ENCODE results near the gene PMEL. TPM values are rescaled to one million over a fixed set of nuclear protein-coding genes. Genes with fewer than 3 reads are reported as not detected.

Gene PMEL
- total RNA-seq, 1 experiment from 2014 or later: 2.1 TPM

GRCh38 chr12:55979069-55979468 lies 13.2 kb upstream of the PMEL start:
- no peak for DNase-seq
- Mint-ChIP-seq H3K27ac (ENCODE audit: unreplicated experiment) (no peak overlapping the region), H3K4me1 (ENCODE audit: low read depth, unreplicated experiment) (peaks cover 29% of the 10 kb centered on the region), H3K4me3 (ENCODE audit: low read depth, unreplicated experiment) (no peak overlapping the region), H3K27me3 (ENCODE audit: unreplicated experiment) (no peaks in the 10 kb centered on the region), H3K9me3 (ENCODE audit: low read depth, unreplicated experiment) (no peaks in the 10 kb centered on the region), H3K36me3 (ENCODE audit: insufficient read depth, unreplicated experiment) (peaks cover 30% of the 10 kb centered on the region)
- intact Hi-C loops (cut with micrococcal nuclease; ENCODE audit: unreplicated experiment): no loop called here
- CTCF ChIA-PET: no interaction called here
- BruUV-seq (replicated peaks): no TSS peak
- TF ChIP-seq, protein P1, sequence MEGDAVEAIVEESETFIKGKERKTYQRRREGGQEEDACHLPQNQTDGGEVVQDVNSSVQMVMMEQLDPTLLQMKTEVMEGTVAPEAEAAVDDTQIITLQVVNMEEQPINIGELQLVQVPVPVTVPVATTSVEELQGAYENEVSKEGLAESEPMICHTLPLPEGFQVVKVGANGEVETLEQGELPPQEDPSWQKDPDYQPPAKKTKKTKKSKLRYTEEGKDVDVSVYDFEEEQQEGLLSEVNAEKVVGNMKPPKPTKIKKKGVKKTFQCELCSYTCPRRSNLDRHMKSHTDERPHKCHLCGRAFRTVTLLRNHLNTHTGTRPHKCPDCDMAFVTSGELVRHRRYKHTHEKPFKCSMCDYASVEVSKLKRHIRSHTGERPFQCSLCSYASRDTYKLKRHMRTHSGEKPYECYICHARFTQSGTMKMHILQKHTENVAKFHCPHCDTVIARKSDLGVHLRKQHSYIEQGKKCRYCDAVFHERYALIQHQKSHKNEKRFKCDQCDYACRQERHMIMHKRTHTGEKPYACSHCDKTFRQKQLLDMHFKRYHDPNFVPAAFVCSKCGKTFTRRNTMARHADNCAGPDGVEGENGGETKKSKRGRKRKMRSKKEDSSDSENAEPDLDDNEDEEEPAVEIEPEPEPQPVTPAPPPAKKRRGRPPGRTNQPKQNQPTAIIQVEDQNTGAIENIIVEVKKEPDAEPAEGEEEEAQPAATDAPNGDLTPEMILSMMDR (IDR thresholded peaks at IDR 0.05; ENCODE audit: unreplicated experiment): no peak

DNA sequence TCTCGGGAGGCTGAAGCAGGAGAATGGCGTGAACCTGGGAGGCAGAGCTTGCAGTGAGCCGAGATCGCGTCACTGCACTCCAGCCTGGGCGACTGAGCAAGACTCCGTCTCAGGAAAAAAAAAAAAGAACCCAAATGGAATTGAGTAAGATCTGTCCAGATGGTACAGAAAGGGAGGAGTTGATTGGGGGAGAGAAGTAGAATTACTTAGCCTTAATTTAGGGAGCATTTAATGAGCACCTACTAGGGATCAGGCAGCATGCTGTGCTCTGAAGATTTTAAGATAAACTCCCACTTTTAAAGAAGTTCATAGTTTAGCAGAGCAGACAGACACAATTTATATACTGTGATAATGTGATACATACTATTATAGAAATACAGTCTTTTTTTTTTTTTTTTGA lies 12.6 kb upstream of the PMEL start:
- Mint-ChIP-seq H3K4me3 (ENCODE audit: low read depth, unreplicated experiment) (no peak overlapping the region), H3K27me3 (ENCODE audit: unreplicated experiment) (no peaks in the 10 kb centered on the region), H3K4me1 (ENCODE audit: low read depth, unreplicated experiment) (peaks cover 29% of the 10 kb centered on the region), H3K36me3 (ENCODE audit: insufficient read depth, unreplicated experiment) (peaks cover 24% of the 10 kb centered on the region), H3K9me3 (ENCODE audit: low read depth, unreplicated experiment) (no peaks in the 10 kb centered on the region), H3K27ac (ENCODE audit: unreplicated experiment) (no peak overlapping the region)
- CTCF ChIA-PET: no interaction called here
- DNase-seq: no peak
- BruUV-seq (replicated peaks): no TSS peak
- intact Hi-C loops (cut with micrococcal nuclease; ENCODE audit: unreplicated experiment): no loop called here
- TF ChIP-seq, protein P1 (IDR thresholded peaks at IDR 0.05; ENCODE audit: unreplicated experiment): no peak

DNA sequence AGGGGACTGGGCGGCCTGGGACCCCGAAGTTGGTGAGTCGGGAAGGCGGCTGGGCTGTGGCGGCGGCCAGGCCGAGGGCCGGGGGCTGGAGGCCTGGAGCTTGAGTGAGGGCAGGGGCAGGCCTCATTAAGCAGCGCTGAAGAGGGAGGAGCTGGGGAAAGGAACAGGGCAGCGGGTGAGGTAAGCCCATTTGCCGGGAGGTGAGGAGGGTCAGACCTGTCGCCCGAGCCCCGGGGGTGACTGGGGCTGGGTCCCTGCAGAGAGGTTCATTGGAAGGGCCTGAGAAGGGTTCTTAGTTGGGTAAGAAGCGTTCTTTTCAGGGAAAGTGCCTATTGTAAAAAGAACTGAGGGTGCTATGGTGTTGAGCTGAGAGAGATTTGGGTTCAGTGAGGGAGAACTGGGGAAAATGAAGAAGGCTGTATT lies 8.5 kb upstream of the PMEL start:
- no TSS peak for BruUV-seq (replicated peaks)
- intact Hi-C loops (cut with micrococcal nuclease; ENCODE audit: unreplicated experiment): no loop called here
- TF ChIP-seq, protein P1 (IDR thresholded peaks at IDR 0.05; ENCODE audit: unreplicated experiment): no peak
- no peak overlapping the region for H3K27ac Mint-ChIP-seq (ENCODE audit: unreplicated experiment)
- DNase-seq: peak; percentile 56
- peaks cover 16% of the 10 kb centered on the region for H3K36me3 Mint-ChIP-seq (ENCODE audit: insufficient read depth, unreplicated experiment)
- CTCF ChIA-PET: interaction anchor here (0.6 to 2.2 kb wide), 24 partner anchors 10 to 1615 kb away, joined by 3 to 25 read pairs (median 4); partner anchors contain the start of genes DGKA, ORMDL2, PA2G4 and RDH5
- H3K27me3 Mint-ChIP-seq (ENCODE audit: unreplicated experiment): no peaks in the 10 kb centered on the region
- no peak overlapping the region for H3K4me3 Mint-ChIP-seq (ENCODE audit: low read depth, unreplicated experiment)
- H3K9me3 Mint-ChIP-seq (ENCODE audit: low read depth, unreplicated experiment): no peaks in the 10 kb centered on the region
- H3K4me1 Mint-ChIP-seq (ENCODE audit: low read depth, unreplicated experiment): peaks cover 20% of the 10 kb centered on the region

GRCh38 chr12:55973599-55974307 lies 7.9 kb upstream of the PMEL start, which contains the start of gene RAB5B:
Gene RAB5B (plus strand): TSS chr12:55974078. CDS start chr12:55986961, 12,883 bp downstream.
- Mint-ChIP-seq H3K9me3 (ENCODE audit: low read depth, unreplicated experiment) (no peaks in the 10 kb centered on the region), H3K4me1 (ENCODE audit: low read depth, unreplicated experiment) (peaks cover 15% of the 10 kb centered on the region), H3K4me3 (ENCODE audit: low read depth, unreplicated experiment) (no peak within 1 kb of the TSS), H3K27me3 (ENCODE audit: unreplicated experiment) (no peaks in the 10 kb centered on the region), H3K27ac (ENCODE audit: unreplicated experiment) (no peak within 1 kb of the TSS), H3K36me3 (ENCODE audit: insufficient read depth, unreplicated experiment) (peaks cover 16% of the 10 kb centered on the region)
- CTCF ChIA-PET: interaction anchor here (0.6 to 2.2 kb wide), 24 partner anchors 10 to 1616 kb away, joined by 3 to 25 read pairs (median 4); partner anchors contain the start of genes CD63, DGKA, ORMDL2 and PA2G4
- DNase-seq: peak; percentile 99
- no TSS peak for BruUV-seq (replicated peaks)
- intact Hi-C loops (cut with micrococcal nuclease; ENCODE audit: unreplicated experiment): loop anchor here (2.0 kb wide), 1 partner anchor 47 kb away; the partner anchor contains the start of gene PYM1
- TF ChIP-seq, protein P1 (IDR thresholded peaks at IDR 0.05; ENCODE audit: unreplicated experiment): peak; percentile 14
